ENCODE data around the gene TNNT3.

Gene TNNT3

DNA sequence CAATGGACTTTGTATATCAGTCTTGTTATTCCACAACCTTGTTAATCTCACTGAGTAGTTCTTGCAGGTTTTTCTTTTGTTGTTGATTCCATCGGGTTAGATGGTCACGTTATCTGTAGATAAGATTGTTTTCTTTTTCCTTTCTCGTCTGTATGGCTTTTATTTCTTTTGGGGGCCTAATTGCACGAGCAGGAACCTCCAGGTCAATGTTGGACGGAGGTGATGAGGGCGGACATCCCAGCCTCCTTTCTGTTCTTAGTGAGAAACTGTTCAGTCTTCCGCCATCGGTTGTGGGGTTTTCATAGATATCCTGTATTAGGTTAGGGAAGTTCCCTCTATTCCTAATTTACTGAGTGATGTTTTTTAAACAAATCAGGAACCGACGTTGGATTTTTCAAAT, 23.0 kb upstream of the TNNT3 start:
- H3K4me3 ChIP-seq (ENCODE audit: low read length), result no peak overlapping the region
- TF ChIP-seq, protein P1, sequence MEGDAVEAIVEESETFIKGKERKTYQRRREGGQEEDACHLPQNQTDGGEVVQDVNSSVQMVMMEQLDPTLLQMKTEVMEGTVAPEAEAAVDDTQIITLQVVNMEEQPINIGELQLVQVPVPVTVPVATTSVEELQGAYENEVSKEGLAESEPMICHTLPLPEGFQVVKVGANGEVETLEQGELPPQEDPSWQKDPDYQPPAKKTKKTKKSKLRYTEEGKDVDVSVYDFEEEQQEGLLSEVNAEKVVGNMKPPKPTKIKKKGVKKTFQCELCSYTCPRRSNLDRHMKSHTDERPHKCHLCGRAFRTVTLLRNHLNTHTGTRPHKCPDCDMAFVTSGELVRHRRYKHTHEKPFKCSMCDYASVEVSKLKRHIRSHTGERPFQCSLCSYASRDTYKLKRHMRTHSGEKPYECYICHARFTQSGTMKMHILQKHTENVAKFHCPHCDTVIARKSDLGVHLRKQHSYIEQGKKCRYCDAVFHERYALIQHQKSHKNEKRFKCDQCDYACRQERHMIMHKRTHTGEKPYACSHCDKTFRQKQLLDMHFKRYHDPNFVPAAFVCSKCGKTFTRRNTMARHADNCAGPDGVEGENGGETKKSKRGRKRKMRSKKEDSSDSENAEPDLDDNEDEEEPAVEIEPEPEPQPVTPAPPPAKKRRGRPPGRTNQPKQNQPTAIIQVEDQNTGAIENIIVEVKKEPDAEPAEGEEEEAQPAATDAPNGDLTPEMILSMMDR (conservative IDR thresholded peaks at IDR 0.05; ENCODE audit: low read depth, low read length), result no peak
- DNase-seq (ENCODE audit: low read depth), result no peak

DNA sequence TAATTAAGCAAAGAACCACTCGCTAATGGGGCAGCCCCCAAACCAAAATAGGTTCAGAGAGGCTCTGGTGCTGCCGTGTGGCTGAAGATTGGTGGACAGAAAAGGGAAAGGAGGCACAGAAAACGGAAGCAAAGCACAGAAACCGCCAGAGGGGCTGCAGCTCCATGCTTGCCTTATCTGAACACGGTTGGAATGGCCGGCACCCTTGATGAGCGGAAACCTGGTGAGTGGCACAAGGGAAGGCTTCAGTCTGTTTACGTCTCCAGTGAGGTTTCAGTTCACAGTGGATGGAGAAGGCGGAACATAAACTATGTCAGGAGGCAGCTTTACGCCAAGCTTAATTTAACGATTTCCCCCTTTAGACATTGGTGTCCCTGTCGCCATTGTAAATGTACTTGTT, 22.6 kb upstream of the TNNT3 start:
- DNase-seq (ENCODE audit: low read depth), result no peak
- no peak overlapping the region for H3K4me3 ChIP-seq (ENCODE audit: low read length)
- TF ChIP-seq, protein P1 (conservative IDR thresholded peaks at IDR 0.05; ENCODE audit: low read depth, low read length), result no peak

DNA sequence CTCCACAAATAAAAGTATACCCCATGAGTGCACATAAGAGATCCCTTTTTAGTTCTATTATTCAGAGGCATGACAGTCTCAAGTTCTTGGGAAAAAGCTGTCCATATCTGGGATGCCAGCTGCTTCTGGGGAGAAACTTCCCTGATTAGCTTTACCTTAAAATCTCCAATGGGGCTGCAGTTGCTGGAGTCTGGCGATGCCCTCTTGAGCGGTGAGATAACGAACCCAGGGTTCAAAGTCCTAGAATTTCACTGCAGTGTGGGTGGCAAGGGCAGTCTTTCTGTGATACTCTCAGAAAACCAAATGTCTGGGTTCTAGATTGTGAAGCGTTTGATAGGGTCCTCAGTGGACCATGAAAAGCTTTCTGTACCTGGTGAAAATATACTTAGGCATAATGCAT, 20.4 kb upstream of the TNNT3 start:
- TF ChIP-seq, protein P1 (conservative IDR thresholded peaks at IDR 0.05; ENCODE audit: low read depth, low read length), result no peak
- no peak for DNase-seq (ENCODE audit: low read depth)
- no peak overlapping the region for H3K4me3 ChIP-seq (ENCODE audit: low read length)

DNA sequence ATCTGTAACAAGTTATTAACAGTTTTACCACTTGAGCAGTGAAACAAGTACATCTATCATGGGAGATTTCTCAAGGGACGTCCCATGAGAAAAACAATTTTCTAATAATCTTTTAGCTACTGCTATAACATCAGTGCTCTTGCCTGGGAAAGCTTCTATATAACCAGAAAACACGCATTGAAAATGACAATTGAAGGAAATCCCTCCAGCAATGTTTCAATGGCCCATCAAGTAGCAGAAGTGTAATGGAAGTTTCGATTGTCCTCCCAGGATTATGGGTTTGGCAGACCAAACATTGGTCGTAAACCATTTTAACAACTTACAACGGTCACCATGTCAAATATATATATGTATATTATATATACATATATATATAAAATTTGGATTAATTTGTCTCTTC, 19.8 kb upstream of the TNNT3 start:
- DNase-seq (ENCODE audit: low read depth), result no peak
- no peak overlapping the region for H3K4me3 ChIP-seq (ENCODE audit: low read length)
- TF ChIP-seq, protein P1 (conservative IDR thresholded peaks at IDR 0.05; ENCODE audit: low read depth, low read length), result no peak

DNA sequence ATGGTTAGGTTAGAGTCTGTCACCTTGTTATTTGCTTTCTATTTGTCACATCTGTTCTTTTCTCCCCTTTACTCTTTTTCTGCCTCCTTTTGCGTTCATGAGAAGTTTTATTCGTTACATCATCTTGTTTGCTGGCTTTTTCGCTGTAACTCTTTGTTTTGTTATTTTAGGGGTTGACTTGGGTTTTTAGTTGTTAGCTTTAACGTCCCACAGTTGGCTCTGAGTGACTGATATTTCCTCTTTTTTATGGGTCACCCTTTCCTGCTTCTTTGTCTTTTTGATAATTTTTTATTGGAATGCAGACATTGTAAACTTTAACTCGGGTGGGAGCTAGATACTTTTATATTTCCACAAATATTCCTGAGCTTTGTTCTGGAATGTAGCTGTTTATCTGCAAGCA, 13.3 kb upstream of the TNNT3 start:
- no peak for DNase-seq (ENCODE audit: low read depth)
- TF ChIP-seq, protein P1 (conservative IDR thresholded peaks at IDR 0.05; ENCODE audit: low read depth, low read length), result no peak

GRCh38 chr11:1906611-1907423, 12.7 kb upstream of the TNNT3 start:
- no peak overlapping the region for H3K4me3 ChIP-seq (ENCODE audit: low read length)
- TF ChIP-seq, protein P1 (conservative IDR thresholded peaks at IDR 0.05; ENCODE audit: low read depth, low read length), result no peak

More for the DNA sequence above, 13.3 kb upstream of the TNNT3 start:
- H3K4me3 ChIP-seq (ENCODE audit: low read length), result no peak overlapping the region

DNA sequence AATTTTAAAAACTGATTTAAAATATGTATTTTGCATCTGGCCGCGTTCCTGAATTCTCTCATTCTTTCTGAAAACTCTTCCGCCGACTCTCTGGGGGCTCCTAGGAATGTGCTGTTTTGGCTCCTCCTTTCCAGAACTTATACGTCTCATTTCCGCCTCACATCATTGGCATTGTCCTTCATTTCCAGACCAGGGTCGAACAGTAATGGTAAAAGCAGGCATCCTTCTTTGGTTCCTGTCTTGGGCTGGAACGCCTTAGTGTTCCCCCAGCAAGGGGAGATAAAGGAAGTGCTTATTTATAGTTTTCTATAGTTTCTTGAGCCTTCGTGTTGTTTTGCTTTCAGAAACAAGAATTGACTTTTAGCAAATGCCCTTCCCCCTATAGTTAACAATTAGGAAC, 10.9 kb upstream of the TNNT3 start:
- TF ChIP-seq, protein P1 (conservative IDR thresholded peaks at IDR 0.05; ENCODE audit: low read depth, low read length), result no peak
- H3K4me3 ChIP-seq (ENCODE audit: low read length), result no peak overlapping the region
- no peak for DNase-seq (ENCODE audit: low read depth)

More at GRCh38 chr11:1906611-1907423, 12.7 kb upstream of the TNNT3 start:
- DNase-seq (ENCODE audit: low read depth), result no peak

Measured in retinal pigment epithelial cell (primary cell).